Measurements from ENCODE around the gene PDE6A. TPM values are rescaled to one million over a fixed set of nuclear protein-coding genes. Genes with fewer than 3 reads are reported as not detected.

Gene PDE6A
- total RNA-seq, 1 experiment from 2014 or later, result not detected

DNA sequence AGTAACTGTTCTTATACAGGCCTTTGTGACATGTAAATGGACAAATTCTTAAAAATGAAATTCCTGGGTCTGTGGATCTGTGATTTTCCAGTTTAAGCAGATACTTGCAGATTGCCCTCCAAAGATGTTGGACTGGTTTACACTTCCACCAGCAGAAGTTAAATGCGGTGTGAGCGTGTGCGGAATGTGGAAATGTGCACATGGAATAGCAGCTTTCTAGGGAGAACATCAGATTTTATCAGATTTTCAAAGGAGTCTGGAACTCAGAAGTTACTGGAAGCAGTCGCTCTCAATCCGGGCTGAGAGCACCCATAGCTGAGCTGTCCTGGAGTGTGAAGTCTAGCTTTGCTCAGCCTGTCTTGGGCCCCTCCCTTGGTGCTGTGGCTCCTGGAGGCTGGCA, 117.0 kb downstream of the PDE6A start:
- Histone ChIP-seq H4K20me1 (ENCODE audit: control insufficient read depth, insufficient read depth, insufficient read length) (no peaks in the 10 kb centered on the region), H3K9me3 (ENCODE audit: control insufficient read depth, low read depth, low read length) (no peaks in the 10 kb centered on the region), H3K79me2 (ENCODE audit: insufficient read depth, low read length) (no peaks in the 10 kb centered on the region), H3K23me2 (ENCODE audit: insufficient read length, low read depth, low read length, poor library complexity, severe bottlenecking) (no peaks in the 10 kb centered on the region), H3K23ac (ENCODE audit: insufficient read length, low read depth, low read length) (no peak overlapping the region), H3K4ac (ENCODE audit: low read depth, low read length) (no peak overlapping the region), H3K27me3 (ENCODE audit: insufficient read depth, low read length) (no peaks in the 10 kb centered on the region), H3T11ph (ENCODE audit: low read length) (no peak overlapping the region), H3K18ac (ENCODE audit: insufficient read length, low read depth, low read length) (no peak overlapping the region), H3K4me1 (ENCODE audit: insufficient read depth, low read length) (no peaks in the 10 kb centered on the region; the same call in 1 of the 2 replicates), H3K79me1 (ENCODE audit: insufficient read depth, low read depth, low read length, poor library complexity, severe bottlenecking) (no peaks in the 10 kb centered on the region), H2AFZ (ENCODE audit: low read length) (no peak overlapping the region), H4K5ac (ENCODE audit: insufficient read length, low read depth, low read length) (no peak overlapping the region), H2BK12ac (ENCODE audit: insufficient read length, low read depth, low read length) (no peak overlapping the region), H3K27ac (ENCODE audit: insufficient read length, low read depth, low read length) (no peak overlapping the region), H2BK15ac (ENCODE audit: low read depth, low read length) (no peak overlapping the region), H4K8ac (replicated peaks; ENCODE audit: insufficient read length, low read depth, low read length) (no peak overlapping the region), H3K9ac (ENCODE audit: extremely low read depth, insufficient read length, low read length) (no peak overlapping the region), H3K4me2 (ENCODE audit: insufficient read depth, insufficient read length, low read length) (no peak overlapping the region), H2BK5ac (ENCODE audit: insufficient read length, low read length) (no peak overlapping the region), H2BK120ac (ENCODE audit: low read depth, low read length, poor library complexity, severe bottlenecking) (no peak overlapping the region), H3K14ac (ENCODE audit: insufficient read depth, low read length) (no peak overlapping the region), H4K91ac (ENCODE audit: insufficient read length, low read depth, low read length) (no peak overlapping the region), H2AK5ac (ENCODE audit: insufficient read length, low read length) (no peak overlapping the region), H2BK20ac (ENCODE audit: low read depth, low read length, poor library complexity, severe bottlenecking) (no peak overlapping the region), H3K56ac (ENCODE audit: insufficient read length, low read depth, low read length) (no peak overlapping the region)
- H3K36me3 Mint-ChIP-seq (ENCODE audit: insufficient read depth in 1 of 3, low read depth in 3 of 3), result peaks cover 0 to 10% (median 0%) of the 10 kb centered on the region in 3 experiments; a peak in 3 of 7 replicates
- WGBS (ENCODE audit: extremely low coverage, insufficient read length, low lambda C conversion rate), result no CpG with 5 or more reads among the region's 5 CpGs
- no peak overlapping the region for H3K4me3 Mint-ChIP-seq
- no peaks in the 10 kb centered on the region for H3K9me3 Mint-ChIP-seq
- H3K27ac Mint-ChIP-seq, result no peak overlapping the region
- TF ChIP-seq CTCF (conservative IDR thresholded peaks at IDR 0.05), result no peak
- no peaks in the 10 kb centered on the region for H3K27me3 Mint-ChIP-seq (ENCODE audit: low read depth)
- no peak for DNase-seq
- peaks cover 10 to 15% of the 10 kb centered on the region in 2 experiments for H3K4me1 Mint-ChIP-seq
